Hematopoietic multipotent progenitor cell treated with erythropoietin and hydrocortisone succinate and interleukin-3 and kit ligand, for 4 days (in vitro differentiated cells): ENCODE data around the gene RNF41.

Experiments
- DNase-seq: peaks from one replicate; pipeline ENCODE4 v3.0.0-alpha.2; 2015

Gene RNF41

DNA sequence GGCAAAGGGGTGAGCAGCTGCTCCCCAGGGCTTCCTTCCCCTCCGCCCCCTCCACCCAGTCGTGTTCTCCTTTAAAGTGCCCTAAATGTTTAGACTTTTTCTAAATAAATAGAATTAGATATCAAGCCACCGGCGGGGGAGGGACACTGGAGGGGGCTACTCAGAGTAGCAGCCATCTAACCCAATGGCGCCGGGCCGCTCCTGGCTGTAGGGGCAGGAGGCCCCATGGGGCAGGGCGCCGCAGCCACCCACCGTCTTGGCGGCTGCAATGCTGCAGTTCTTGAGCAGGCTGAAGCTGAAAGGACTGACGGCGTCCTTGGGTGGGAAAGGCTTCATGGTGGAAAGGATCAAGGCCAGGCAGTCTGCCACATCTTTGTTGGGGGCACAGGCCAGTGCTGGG is 21.3 kb upstream of the RNF41 start:
- no peak for DNase-seq

DNA sequence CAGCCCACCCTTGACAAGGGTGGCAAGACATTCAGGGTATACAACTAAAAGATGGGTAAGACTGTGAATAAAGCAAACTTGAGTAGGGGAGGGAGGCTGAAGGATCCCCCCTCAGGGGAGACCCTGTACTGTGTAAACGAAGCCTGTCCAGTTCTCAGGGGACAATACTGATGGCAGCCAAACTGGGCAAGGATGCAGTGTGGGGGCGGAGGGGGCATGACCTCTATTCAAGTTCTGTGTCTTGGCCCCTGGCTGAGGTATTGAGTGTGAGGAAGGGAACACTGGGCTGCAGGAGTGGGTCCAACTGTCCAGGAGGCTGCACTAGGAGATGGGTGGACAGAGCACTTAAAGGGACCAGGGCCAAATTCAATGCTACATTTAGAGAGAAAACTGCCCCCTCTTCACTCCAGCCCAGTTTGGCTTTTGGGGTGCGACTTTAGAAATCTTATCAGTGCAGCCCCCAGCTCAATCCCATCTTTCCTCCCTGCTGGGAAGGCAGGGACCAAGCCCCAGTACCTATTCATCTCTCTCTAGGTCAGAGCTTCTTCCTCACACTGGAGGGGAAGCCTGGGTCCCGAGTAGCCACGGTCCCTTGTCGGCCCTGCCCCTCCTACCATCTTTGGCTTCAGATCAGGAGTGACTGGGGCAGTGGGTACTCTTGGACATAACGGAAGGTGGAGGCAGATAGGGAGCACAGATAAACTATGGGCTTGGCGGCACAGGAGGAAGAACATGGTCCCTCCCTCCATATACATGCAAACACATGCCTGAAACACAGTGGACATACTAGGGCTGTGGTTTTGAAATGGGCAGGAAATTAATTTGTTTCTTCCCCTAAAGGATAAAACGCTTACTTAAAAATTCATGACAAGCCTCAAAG is 19.9 kb upstream of the RNF41 start:
- peak; percentile 61 for DNase-seq

- DNase-seq = no peak
Measured at GRCh38 chr12:56237552-56237951, 15.8 kb upstream of the RNF41 start.

DNA sequence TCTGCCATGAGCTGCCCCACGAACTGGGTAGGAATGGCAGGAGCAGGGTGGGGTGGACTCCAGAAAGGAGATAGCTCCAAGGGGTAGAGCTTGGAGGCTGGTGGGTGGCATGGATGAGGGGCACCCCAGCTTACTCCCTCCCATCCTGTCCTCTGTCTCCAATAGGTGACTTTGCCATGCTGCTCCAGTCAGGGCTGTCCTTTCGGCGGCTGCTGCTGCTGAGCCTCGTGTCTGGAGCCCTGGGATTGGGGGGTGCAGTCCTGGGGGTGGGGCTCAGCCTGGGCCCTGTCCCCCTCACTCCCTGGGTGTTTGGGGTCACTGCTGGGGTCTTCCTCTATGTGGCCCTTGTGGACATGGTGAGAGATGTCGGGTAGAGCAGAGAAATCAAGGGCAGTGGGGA is 15.3 kb upstream of the RNF41 start:
- no peak for DNase-seq

DNA sequence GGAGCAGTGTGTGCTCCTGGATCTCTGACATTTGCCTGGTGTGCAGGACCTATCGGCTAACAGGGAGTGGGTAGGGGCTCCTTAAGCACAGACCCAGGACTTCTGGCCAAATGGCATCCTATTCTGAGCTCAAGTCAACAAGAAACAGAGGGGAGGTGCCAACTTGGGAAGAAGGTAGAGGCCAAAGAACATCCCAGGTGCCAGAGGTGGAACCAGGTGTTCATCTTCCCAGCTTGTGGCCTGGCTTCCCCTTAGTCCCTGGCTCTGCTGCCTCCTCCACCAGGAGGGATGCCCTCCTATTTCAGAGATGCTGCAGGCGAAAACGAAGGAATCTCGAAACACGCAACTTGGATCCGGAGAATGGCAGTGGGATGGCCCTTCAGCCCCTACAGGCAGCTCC is 14.4 kb upstream of the RNF41 start:
- DNase-seq = no peak

GRCh38 chr12:56234746-56235436 is 13.2 kb upstream of the RNF41 start:
- no peak for DNase-seq

- DNase-seq = no peak
Measured at GRCh38 chr12:56231184-56231582, 9.5 kb upstream of the RNF41 start.

DNA sequence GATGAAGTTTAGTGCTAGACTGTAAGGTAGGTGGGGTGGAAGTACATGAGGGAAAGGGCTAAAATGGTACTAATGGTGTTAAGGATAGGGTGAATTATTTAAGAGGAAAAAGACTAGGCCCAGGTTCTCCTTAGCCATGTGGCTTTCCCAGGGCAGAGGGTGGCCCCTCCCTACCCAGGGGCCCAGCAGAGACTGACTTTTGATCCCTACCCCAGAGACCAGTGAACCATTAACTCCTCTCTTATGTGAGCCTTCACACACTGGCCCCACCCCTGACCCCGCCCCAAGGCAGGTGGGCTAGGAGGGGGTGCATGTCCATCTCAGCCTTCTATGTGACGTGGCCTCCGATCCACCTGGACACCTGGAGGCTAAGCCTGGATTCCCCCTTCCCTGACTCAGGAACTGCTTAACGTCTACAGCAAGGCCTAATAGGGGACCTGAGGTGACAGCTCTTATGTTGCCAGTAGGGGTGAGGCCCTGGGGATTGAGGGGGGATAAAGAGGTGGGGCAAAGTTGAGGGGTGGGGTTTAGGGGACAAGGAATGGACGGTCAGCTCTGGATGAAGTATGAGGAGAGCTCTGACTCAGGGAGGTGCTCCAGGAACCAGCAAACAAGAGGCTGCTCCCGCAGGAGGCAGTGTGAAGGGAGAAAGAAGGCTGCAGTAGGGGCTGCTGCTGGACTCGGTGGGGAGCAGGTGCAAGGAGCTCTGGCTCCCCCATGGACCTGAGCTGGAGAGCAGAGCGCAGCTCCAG is 8.9 kb upstream of the RNF41 start:
- no peak for DNase-seq

DNA sequence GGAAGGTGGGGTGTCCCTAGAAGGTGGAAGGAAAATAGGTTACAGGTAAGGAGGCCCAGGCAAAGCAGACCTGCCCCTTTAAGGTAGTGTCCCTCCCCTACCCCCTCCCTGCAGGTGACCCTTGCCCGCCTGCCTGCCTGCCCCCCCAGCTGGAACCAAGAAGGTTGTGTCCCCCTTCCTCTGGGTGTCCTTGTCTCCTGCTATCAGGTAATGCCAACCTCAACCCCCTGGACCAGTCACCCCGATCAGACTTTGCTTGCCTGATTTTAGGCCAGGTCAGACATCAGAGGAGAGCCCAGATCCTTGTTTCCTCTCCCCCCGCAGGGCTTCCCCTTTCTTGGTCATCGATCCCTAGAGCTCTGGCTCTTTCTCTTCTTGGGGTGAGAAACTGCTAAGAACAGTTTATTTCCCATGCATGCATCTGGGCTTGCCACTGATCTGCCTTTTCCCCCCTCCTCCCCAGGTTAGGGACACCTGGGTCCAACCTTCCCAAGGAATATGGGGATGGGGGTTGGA is 8.3 kb upstream of the RNF41 start, which contains the start of gene SLC39A5:
SLC39A5 (plus strand) TSS at position 136 of the 516 bp plus-strand sequence. CDS start 1,224 bp downstream, outside the sequence.
- no peak for DNase-seq

GRCh38 chr12:56229082-56229481 is 7.4 kb upstream of the RNF41 start:
- no peak for DNase-seq

GRCh38 chr12:56224954-56225353 is 3.2 kb upstream of the RNF41 start:
- peak; percentile 39 for DNase-seq

- DNase-seq = peak; percentile 99
Measured at GRCh38 chr12:56224102-56224701, 2.5 kb upstream of the RNF41 start, which contains the start of gene NABP2. Gene NABP2, plus strand, starts transcription at chr12:56224342. Its CDS starts 515 bp downstream, at chr12:56224857.

DNA sequence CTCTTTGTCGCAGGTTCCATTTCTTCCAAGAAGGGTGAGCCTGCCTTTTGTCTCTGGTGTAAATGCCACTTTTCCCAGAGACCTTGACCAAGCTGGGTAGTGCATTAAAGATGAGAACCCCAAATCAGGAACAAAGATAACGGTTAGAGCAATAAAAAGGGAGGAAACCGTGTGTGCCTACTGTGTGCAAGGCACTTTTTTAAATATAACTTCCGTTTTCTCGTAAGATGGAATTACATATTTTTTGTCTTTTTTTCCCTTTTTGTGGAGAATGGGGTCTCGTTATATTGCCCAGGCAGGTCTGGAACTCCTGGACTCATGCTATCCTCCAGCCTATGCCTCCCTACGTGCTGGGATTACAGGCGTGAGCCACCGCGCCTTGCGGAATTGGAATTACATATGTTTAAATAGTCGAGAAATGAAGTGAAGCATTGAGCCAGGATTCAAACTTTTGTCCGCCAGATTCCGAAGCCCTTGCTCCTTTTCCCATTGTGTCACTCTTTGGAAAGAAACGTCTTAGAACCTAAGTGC is 1.9 kb upstream of the RNF41 start:
- DNase-seq = peak; percentile 24

GRCh38 chr12:56222531-56222895 is 791 bp upstream of the RNF41 start:
- no peak for DNase-seq

- DNase-seq = peak; percentile 48
Measured at GRCh38 chr12:56221232-56221756, 428 bp downstream of the RNF41 start.

DNA sequence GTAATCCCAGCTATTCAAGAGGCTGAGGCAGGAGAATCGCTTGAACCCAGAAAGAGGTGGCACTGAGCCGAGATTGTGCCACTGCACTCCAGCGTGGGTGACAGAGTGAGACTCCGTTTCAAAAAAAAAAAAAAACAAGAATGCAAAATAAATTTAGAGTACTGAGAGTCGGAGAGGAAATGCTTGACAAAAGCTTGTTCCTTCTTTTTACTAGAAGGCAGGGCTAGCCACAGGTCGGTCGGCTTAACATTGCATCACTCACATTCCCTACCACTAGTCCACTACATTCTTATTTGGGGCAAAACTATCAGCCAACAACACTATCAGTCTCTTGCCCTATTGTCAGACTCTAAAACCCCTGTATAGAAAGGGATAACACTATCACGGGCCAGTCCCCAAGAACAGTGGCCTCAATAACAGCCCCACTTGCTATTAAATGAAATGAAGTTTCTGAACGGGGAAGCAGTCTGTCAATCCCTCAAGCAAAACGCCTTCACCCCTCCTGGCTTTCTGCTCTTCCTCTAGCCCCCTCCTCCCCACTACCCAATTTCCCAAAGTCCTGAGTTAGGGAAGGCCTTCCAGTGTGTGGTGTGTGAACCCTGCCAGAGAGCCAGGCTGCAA is 1.0 kb downstream of the RNF41 start:
- DNase-seq = peak; percentile 86

DNA sequence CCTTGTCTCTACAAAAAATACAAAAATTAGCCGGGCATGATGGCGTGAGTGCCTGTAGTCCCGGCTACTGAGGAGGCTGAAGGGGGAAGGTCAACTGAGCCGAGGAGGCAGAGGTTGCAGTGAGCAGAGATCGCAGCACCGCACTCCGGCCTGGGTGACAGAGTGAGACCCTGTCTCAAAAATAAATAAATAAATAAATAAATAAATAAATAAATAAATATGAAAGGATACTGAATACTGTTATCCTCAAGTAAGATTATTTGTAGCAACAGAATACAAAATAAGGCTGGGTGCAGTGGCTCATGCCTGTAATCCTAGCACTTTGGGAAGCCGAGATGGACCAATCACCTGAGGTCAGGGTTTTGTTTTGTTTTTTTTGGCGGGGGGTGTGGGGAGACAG is 1.9 kb downstream of the RNF41 start:
- DNase-seq = no peak

DNA sequence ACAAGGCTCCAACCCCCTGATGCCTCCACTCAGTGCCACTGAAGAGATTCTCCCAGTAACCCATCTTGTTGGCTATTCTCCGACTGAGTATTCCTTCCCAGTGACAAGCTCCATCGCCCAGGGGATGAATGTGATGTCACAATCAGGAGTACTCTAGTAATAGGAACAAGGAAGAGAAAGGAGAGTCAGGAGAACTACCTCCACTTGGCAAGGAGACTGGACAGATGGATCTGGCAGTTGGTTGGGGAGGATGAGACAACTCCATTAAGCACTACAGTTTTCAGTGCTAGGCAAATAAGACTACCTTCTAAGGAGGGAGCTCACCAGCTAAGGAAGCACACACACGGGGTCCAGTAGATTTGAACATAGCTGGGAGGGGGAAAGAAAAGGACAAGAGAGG is 5.3 kb downstream of the RNF41 start:
- no peak for DNase-seq

DNA sequence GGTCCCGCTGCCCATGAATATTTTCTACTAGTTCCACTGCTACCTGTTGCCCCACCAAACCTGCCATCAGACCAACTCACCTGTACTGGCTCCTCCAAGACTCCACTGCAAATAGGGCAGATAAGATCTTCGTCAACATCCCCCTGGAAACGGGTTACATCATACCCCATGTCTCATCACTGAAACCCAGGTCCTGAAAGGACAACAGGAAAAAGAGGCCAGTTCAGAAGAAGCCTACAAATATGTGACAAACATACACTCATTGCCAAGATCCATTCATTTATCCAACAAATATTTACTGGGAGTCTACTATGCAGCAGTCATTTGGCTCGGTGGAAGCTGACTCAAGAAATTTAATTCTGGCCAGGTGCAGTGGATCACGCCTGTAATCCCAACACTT is 7.8 kb downstream of the RNF41 start:
- no peak for DNase-seq

GRCh38 chr12:56212361-56212760 is 9.4 kb downstream of the RNF41 start:
- no peak for DNase-seq

DNA sequence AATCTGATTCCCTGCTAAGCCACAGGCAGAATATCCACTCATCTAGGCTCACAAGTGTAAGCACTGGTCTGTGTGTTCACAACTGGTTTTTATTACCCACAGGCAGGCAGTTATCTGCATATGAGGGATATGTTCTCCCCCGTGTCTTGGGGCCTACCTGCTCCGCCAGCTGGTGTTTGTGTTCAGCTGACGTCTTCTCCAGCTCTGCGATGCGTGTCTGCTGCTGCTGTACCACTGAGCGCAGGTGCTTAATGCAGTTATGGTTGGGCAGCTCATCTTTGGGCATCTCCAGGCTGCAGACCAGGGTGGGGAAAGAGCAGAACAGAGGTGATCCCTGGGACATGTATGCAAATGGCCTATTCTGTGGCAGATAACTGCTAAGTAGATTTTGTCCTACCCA is 13.7 kb downstream of the RNF41 start:
- no peak for DNase-seq
